ENCODE measurements around the gene NR6A1. TPM values are rescaled to one million over a fixed set of nuclear protein-coding genes. Genes with fewer than 3 reads are reported as not detected.
A peak's percentile ranks its signal among the peaks of the same experiment; 100 is the strongest.

The NR6A1 gene
- under 1 TPM in 4 of 5 donors, not detected in 1; 0.19 to 0.50 (median 0.40) TPM for total RNA-seq
- total RNA-seq (2013) = 0.13 TPM
- total RNA-seq = 0.06 to 5.7 (median 0.43) reads per million in 29 experiments

DNA sequence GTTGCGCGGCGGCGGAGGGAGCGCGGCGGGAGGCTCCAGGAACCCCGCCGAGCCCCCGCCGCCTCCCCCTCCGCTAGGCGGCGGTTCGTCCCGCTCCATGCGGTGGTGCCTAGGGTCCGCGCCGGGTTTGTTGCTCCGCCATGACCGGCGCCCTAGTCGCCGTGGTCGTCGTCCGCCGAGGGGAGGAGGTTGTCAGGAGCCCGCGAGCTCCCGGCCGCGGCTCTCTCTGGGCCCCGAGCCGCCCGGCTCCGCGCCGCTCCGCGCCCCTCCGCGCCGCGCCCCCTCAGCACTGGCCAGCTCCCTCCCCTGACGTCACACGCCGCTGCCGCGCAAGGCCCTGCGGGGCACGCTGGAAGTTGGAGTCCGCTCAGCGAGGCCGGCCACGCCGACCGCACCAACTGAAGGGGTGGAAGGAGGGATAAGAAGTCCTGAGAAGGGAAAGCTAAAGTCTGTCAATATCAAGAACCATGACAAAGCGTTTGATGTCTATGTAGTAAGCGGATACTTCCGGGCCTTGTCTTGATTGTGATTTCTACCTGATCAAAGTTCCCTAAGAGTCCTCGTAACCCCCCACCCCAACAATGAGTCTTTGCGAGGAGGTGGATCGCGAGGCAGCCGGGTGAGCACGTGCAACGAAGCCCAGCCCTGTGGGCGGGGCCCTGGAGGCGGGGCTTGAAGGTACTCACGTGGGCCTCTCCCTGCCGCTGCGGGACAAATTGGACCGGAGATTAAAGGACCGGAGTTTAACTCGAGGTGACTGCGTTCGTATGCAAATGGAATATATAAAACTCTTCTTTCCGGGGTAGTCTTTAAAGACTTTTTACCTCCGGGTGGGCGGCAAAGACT, at the start of gene NR6A1:
Gene NR6A1 (minus strand): TSS at position 291 of the 846 bp plus-strand sequence.
- no peaks in the 10 kb centered on the region for H3K9me3 ChIP-seq
- no peaks in the 10 kb centered on the region for H3K36me3 Mint-ChIP-seq
- peak; percentile 82 to 95 (median 91) for DNase-seq
- ATAC-seq (replicated peaks in 1 of 4) = peak; percentile 90 to 94 (median 92)
- H3K27me3 Mint-ChIP-seq = peaks cover 62 to 71% of the 10 kb centered on the region in 2 donors
- H3K4me1 Mint-ChIP-seq = peaks cover 42 to 48% (median 45%) of the 10 kb centered on the region in 3 donors
- WGBS (ENCODE audit: insufficient coverage) = under 1% methylated on average over 65 of the region's 82 CpGs
- H3K27ac ChIP-seq (ENCODE audit: low read length) = peak within 1 kb of the TSS; percentile 37
- ChIA-PET CTCF (interaction anchor here in 1 of 2 donors (0.6 to 1.6 kb wide), 4 partner anchors 90 to 596 kb away, joined by 3 to 8 read pairs (median 4); partner anchors contain the start of genes ARPC5L and SCAI), POLR2A (interaction anchor here in 1 of 2 donors (0.6 kb wide), 2 partner anchors 14 to 466 kb away, joined by 4 to 12 read pairs; no protein-coding TSS in a partner anchor)
- peak within 1 kb of the TSS; percentile 53 to 66 for H3K4me3 ChIP-seq (ENCODE audit: control insufficient read depth in 1 of 2, extremely low read depth in 1 of 2, low read length in 1 of 2)
- peak within 1 kb of the TSS; percentile 65 to 80 for H3K27ac Mint-ChIP-seq
- peaks cover 2 to 34% of the 10 kb centered on the region in 2 experiments for H3K4me1 ChIP-seq (ENCODE audit: control insufficient read depth in 1 of 2, extremely low read depth in 1 of 2, insufficient read depth in 2 of 2, low read length in 2 of 2)
- peak within 1 kb of the TSS; percentile 83 to 96 (median 84) for H3K4me3 Mint-ChIP-seq
- H3K27me3 ChIP-seq (replicated peaks in 1 of 2; ENCODE audit: control insufficient read depth in 2 of 2, extremely low read depth in 1 of 2, insufficient read depth in 2 of 2, low read length in 1 of 2) = peaks cover 2 to 59% of the 10 kb centered on the region in 2 experiments
- H3K9me3 Mint-ChIP-seq = no peaks in the 10 kb centered on the region
- no peaks in the 10 kb centered on the region for H3K36me3 ChIP-seq (ENCODE audit: control insufficient read depth in 2 of 2, extremely low read depth in 1 of 2, insufficient read depth in 1 of 2, low read length in 1 of 2)

GRCh38 chr9:124818431-124819281, 47.5 kb upstream of the NR6A1 start:
- Mint-ChIP-seq H3K27ac (no peak overlapping the region), H3K4me3 (no peak overlapping the region), H3K36me3 (no peaks in the 10 kb centered on the region), H3K9me3 (no peaks in the 10 kb centered on the region), H3K4me1 (peaks cover 0 to 7% (median 4%) of the 10 kb centered on the region in 3 donors), H3K27me3 (peaks cover 23 to 25% of the 10 kb centered on the region in 2 donors)
- DNase-seq = no peak
- Histone ChIP-seq H3K36me3 (ENCODE audit: control insufficient read depth in 2 of 2, extremely low read depth in 1 of 2, insufficient read depth in 1 of 2, low read length in 1 of 2) (no peaks in the 10 kb centered on the region), H3K27me3 (replicated peaks in 1 of 2; ENCODE audit: control insufficient read depth in 2 of 2, extremely low read depth in 1 of 2, insufficient read depth in 2 of 2, low read length in 1 of 2) (peaks cover 0 to 35% of the 10 kb centered on the region in 2 experiments), H3K4me3 (ENCODE audit: control insufficient read depth in 1 of 2, extremely low read depth in 1 of 2, low read length in 1 of 2) (no peak overlapping the region), H3K9me3 (no peaks in the 10 kb centered on the region), H3K4me1 (ENCODE audit: control insufficient read depth in 1 of 2, extremely low read depth in 1 of 2, insufficient read depth in 2 of 2, low read length in 2 of 2) (no peaks in the 10 kb centered on the region), H3K27ac (ENCODE audit: low read length) (no peak overlapping the region)
- ChIA-PET CTCF (no interaction called here), POLR2A (interaction anchor here in 1 of 2 donors (0.5 kb wide), 1 partner anchor 52 kb away, joined by 3 read pairs; no protein-coding TSS in a partner anchor)
- 43% methylated on average over 11 of the region's 18 CpGs for WGBS (ENCODE audit: insufficient coverage)
- no peak for ATAC-seq (replicated peaks in 1 of 4)

- H3K4me1 Mint-ChIP-seq = peaks cover 0 to 7% (median 4%) of the 10 kb centered on the region in 3 donors
- H3K9me3 Mint-ChIP-seq = no peaks in the 10 kb centered on the region
Observed at GRCh38 chr9:124815601-124816000, 44.5 kb upstream of the NR6A1 start.

GRCh38 chr9:124814164-124814535, 43.0 kb upstream of the NR6A1 start:
- Histone ChIP-seq H3K4me3 (ENCODE audit: control insufficient read depth in 1 of 2, extremely low read depth in 1 of 2, low read length in 1 of 2) (no peak overlapping the region), H3K9me3 (no peaks in the 10 kb centered on the region), H3K27me3 (replicated peaks in 1 of 2; ENCODE audit: control insufficient read depth in 2 of 2, extremely low read depth in 1 of 2, insufficient read depth in 2 of 2, low read length in 1 of 2) (peaks cover 0 to 36% of the 10 kb centered on the region in 2 experiments), H3K36me3 (ENCODE audit: control insufficient read depth in 2 of 2, extremely low read depth in 1 of 2, insufficient read depth in 1 of 2, low read length in 1 of 2) (no peaks in the 10 kb centered on the region), H3K4me1 (ENCODE audit: control insufficient read depth in 1 of 2, extremely low read depth in 1 of 2, insufficient read depth in 2 of 2, low read length in 2 of 2) (no peaks in the 10 kb centered on the region), H3K27ac (ENCODE audit: low read length) (no peak overlapping the region)
- no peak overlapping the region for H3K4me3 Mint-ChIP-seq
- WGBS (ENCODE audit: insufficient coverage) = 86% methylated on average over 1 of the region's 5 CpGs
- H3K4me1 Mint-ChIP-seq = peaks cover 0 to 7% (median 4%) of the 10 kb centered on the region in 3 donors
- H3K36me3 Mint-ChIP-seq = no peaks in the 10 kb centered on the region
- H3K9me3 Mint-ChIP-seq = no peaks in the 10 kb centered on the region
- ATAC-seq (replicated peaks in 1 of 4) (no peak), DNase-seq (no peak)
- no peak overlapping the region for H3K27ac Mint-ChIP-seq
- ChIA-PET CTCF (interaction anchor here in 1 of 2 donors (0.6 kb wide), 1 partner anchor 198 kb away, joined by 4 read pairs; no protein-coding TSS in a partner anchor), POLR2A (no interaction called here)
- peaks cover 6 to 14% of the 10 kb centered on the region in 2 donors for H3K27me3 Mint-ChIP-seq

More at GRCh38 chr9:124815601-124816000, 44.5 kb upstream of the NR6A1 start:
- DNase-seq (no peak), ATAC-seq (replicated peaks in 1 of 4) (no peak)
- ChIA-PET POLR2A (no interaction called here), CTCF (no interaction called here)
- H3K36me3 Mint-ChIP-seq = no peaks in the 10 kb centered on the region
- H3K36me3 ChIP-seq (ENCODE audit: control insufficient read depth in 2 of 2, extremely low read depth in 1 of 2, insufficient read depth in 1 of 2, low read length in 1 of 2) = no peaks in the 10 kb centered on the region
- WGBS (ENCODE audit: insufficient coverage) = 92% methylated on average over 3 of the region's 5 CpGs
- no peak overlapping the region for H3K27ac Mint-ChIP-seq
- H3K4me1 ChIP-seq (ENCODE audit: control insufficient read depth in 1 of 2, extremely low read depth in 1 of 2, insufficient read depth in 2 of 2, low read length in 2 of 2) = no peaks in the 10 kb centered on the region
- no peaks in the 10 kb centered on the region for H3K9me3 ChIP-seq
- H3K27ac ChIP-seq (ENCODE audit: low read length) = no peak overlapping the region
- H3K4me3 ChIP-seq (ENCODE audit: control insufficient read depth in 1 of 2, extremely low read depth in 1 of 2, low read length in 1 of 2) = no peak overlapping the region
- H3K27me3 Mint-ChIP-seq = peaks cover 12 to 20% of the 10 kb centered on the region in 2 donors
- H3K4me3 Mint-ChIP-seq = no peak overlapping the region
- H3K27me3 ChIP-seq (replicated peaks in 1 of 2; ENCODE audit: control insufficient read depth in 2 of 2, extremely low read depth in 1 of 2, insufficient read depth in 2 of 2, low read length in 1 of 2) = peaks cover 0 to 44% of the 10 kb centered on the region in 2 experiments

DNA sequence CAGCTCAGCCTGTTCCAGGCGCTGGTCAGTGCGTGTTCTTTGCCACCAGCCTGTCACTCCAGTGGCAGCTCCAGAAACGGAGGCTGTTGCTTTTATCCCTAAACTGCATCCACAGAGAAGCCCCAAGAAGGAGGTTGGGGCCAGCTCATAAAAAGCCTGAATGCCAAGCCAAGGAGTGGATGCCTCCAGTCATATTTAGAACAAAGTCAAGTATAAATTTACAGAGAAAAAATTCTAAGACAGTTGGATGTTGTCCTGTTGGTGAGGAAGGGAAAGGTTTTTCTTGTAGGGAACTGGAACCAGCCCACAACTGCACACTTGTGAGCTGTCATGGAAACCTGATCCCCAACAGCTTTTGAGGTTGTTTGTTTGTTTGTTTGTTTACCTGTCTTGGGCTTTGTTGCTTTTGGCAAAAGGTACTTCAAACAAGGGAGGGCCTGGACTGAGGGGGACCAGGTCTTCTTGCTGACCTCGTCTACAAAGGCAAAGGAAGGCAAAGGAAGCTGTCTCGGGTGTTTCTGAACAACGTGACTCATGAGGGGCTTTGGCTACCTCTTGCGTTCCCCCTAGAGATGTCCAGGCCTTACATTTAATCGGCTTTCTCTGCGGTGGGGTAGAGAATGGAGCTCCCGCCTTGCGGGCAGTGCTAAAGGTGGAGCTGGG, 42.5 kb upstream of the NR6A1 start:
- WGBS (ENCODE audit: insufficient coverage) = 91% methylated on average over 8 of the region's 11 CpGs
- CTCF ChIA-PET = interaction anchor here in 1 of 2 donors (0.6 kb wide), 1 partner anchor 198 kb away, joined by 4 read pairs; no protein-coding TSS in a partner anchor
- no peak overlapping the region for H3K4me3 ChIP-seq (ENCODE audit: control insufficient read depth in 1 of 2, extremely low read depth in 1 of 2, low read length in 1 of 2)
- Mint-ChIP-seq H3K27me3 (peaks cover 6 to 14% of the 10 kb centered on the region in 2 donors), H3K27ac (no peak overlapping the region), H3K4me1 (peaks cover 0 to 7% (median 4%) of the 10 kb centered on the region in 3 donors), H3K36me3 (no peaks in the 10 kb centered on the region), H3K4me3 (no peak overlapping the region), H3K9me3 (no peaks in the 10 kb centered on the region)
- no peaks in the 10 kb centered on the region for H3K36me3 ChIP-seq (ENCODE audit: control insufficient read depth in 2 of 2, extremely low read depth in 1 of 2, insufficient read depth in 1 of 2, low read length in 1 of 2)
- no peak for DNase-seq
- H3K27ac ChIP-seq (ENCODE audit: low read length) = no peak overlapping the region
- POLR2A ChIA-PET = no interaction called here
- no peak for ATAC-seq (replicated peaks in 1 of 4)
- peaks cover 0 to 32% of the 10 kb centered on the region in 2 experiments for H3K27me3 ChIP-seq (replicated peaks in 1 of 2; ENCODE audit: control insufficient read depth in 2 of 2, extremely low read depth in 1 of 2, insufficient read depth in 2 of 2, low read length in 1 of 2)
- no peaks in the 10 kb centered on the region for H3K9me3 ChIP-seq
- H3K4me1 ChIP-seq (ENCODE audit: control insufficient read depth in 1 of 2, extremely low read depth in 1 of 2, insufficient read depth in 2 of 2, low read length in 2 of 2) = no peaks in the 10 kb centered on the region
